HTERT RPE-1 (cell line): ENCODE measurements around the gene SPRTN.

Source experiments
- in situ Hi-C: fragments of 300-500 bp; cut with MboI; formaldehyde crosslinking; loops from 4 replicates; pipeline ENCODE4 v1.14.3; 2020; ENCODE audit warnings: low sequenced_read_pairs

SPRTN gene

DNA sequence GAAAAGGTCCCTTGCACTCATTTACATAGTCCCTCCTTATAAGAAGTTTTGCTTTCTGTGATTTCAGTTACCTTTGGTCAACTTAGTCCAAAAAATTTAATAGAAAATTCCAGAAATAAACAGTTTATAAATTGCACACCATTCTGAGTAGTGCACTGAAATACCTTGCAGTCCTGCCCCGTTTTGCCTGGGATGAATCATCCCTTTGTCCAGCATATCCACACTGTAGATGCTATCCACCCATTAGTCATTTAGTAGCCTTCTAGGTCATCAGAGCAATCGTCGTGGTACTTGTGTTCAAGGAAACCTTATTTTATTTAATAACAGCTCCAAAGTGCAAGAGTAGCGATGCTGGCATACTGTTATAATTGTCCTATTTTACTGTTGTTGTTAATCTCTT is 38.0 kb downstream of the SPRTN start:
- in situ Hi-C loops, result no loop called here

DNA sequence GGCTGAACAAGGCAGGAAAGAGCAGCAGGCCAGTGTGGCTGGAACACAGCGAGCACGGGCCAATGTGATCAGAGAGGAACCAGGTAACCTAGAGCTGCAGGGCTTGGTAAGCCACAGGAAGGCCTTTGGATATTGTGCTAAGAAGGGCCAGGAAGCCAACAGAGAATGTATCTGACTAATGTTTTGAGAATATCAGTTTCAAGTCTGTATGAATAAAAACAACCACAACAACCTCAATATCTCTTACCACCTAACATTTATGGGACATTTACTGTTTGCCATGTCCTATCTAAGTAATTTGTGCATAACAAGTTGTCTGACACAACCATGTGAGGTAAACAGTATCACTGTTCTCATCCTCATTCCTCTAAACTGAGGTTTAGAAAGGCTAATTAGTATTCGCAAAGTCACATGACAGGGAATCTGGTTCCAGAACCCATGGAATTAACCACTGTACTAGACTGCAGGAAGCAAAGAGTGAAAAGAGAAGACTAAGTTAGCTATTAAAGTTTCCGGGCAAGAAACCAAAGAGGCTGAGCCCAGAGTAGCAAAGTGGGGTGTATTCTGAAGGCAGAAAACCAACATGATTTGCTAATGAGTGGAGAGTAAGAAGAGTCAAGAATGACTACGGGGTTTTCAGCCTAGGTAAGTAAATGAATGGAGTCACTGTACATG is 38.9 kb downstream of the SPRTN start:
- in situ Hi-C loops, result no loop called here

- in situ Hi-C loops, result no loop called here
Measured at GRCh38 chr1:231381729-231382128, 43.6 kb downstream of the SPRTN start.

- in situ Hi-C loops, result no loop called here
Measured at GRCh38 chr1:231382426-231382825, 44.3 kb downstream of the SPRTN start.

DNA sequence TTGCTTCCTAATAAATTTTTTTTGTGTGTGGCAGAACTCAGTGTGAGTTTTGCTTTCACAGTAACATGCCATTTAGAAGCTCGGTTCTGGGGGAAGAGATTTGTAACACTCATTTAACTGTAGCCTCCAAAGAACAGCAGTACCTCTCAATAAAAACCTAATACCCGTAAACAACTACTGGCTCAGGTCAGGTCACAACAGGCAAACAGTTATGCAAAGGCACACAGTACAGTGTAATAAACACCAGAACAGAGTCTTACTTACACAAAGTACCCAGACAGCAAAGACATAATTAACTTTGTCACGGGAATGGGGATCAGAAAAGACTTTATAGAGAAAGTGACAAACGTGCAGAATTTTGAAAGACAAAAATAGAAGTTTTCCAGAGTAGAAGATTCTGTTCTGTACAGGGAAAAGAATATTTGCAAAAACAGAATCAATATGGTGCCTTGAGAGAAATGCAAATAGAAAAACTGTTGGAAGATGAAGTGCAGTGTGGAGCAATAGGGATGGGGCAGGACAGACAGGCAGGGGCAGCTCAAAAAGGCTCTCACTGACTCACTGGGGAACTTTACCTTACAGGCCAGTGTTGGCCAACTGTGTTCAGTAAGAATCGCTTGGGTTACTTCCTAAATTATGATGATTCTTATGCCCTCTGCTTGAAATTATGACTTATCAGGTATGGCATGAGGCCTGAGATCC is 45.2 kb downstream of the SPRTN start:
- in situ Hi-C loops, result no loop called here

- in situ Hi-C loops, result no loop called here
Measured at GRCh38 chr1:231384696-231385415, 46.8 kb downstream of the SPRTN start.

DNA sequence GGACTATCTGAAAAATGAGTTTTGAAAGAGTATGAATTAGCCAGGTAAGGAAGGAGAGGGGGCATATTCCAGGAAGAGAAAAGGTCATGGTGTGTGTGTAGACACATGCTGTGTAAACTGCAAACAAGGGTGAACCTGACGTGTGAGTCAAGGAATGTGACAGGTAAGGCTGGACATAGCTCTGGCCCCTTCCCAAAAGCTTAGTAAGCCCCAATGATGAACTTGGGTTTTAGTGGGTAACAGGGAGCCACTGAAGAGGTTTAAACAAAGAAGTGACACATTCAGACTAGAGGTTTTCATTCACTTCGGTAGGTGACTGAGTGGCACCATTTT is 47.3 kb downstream of the SPRTN start:
- in situ Hi-C loops, result no loop called here

- in situ Hi-C loops, result no loop called here
Measured at GRCh38 chr1:231386466-231386865, 48.4 kb downstream of the SPRTN start.

- in situ Hi-C loops, result no loop called here
Measured at GRCh38 chr1:231387770-231388669, 49.9 kb downstream of the SPRTN start.

GRCh38 chr1:231390071-231390470 is 52.0 kb downstream of the SPRTN start:
- in situ Hi-C loops, result no loop called here

- in situ Hi-C loops, result no loop called here
Measured at GRCh38 chr1:231392389-231393131, 54.5 kb downstream of the SPRTN start.

- in situ Hi-C loops, result no loop called here
Measured at GRCh38 chr1:231393668-231394067, 55.6 kb downstream of the SPRTN start.

DNA sequence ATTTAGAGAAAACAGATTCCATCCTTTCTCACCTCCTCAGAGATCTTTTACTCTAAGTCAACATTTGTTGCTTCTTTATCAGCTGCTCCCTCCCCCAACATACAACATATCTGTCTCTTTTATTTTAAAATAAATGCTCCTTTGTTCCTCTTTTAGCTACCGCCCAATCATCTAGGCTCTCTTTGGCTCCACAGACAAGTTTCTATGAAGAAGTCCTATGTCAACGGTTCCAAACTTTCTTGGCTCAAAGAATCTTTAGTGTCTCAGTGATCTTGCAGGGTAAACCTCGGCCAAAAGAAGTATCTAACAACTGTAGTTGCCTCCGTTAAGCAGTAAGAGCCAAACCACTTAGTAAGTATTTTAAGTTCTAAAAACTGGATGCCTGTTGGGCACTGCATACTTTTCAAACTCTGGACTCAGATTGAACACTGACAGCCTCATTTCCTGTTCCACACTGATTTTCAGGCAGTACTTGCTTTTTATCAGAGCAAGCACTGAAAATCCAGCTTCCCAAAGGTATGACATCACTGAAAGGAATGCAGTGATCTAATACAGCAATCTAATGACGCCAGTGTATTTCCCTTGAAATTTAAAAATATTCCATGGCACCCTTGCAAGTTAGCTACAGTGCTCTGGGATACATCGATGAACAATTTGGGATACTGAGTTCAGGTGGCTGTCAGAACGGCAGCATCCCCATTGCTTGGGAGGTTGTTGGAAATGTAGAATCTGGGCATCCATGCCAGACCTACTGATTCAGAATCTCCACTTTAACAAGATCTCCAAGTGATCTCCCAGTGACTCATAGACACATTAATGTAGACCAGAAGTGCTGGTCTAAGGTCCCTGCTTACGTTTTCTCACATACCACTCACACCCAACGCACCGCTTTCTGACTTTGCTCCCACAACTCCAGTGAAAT is 57.2 kb downstream of the SPRTN start:
- in situ Hi-C loops, result no loop called here

GRCh38 chr1:231395998-231396390 is 57.9 kb downstream of the SPRTN start:
- in situ Hi-C loops, result no loop called here

DNA sequence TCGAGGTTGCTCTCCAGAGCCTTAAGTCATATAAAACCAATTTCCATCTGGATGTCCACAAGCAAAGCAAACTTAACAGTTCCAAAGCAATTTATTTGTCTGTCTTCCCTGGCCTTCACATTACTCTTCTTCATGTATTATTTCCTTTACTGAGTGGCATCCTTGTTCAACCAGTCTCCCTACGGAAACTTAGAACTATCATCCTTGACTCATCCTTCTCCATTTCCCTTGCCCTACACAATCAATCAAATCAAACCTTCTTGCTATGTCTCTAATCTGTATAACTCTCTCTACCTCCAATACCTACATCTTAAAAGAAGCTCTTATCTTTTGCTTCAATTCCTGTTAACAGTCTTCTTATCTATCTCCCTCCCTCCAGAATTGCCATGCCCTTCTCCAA is 58.5 kb downstream of the SPRTN start:
- in situ Hi-C loops, result no loop called here

- in situ Hi-C loops, result no loop called here
Measured at GRCh38 chr1:231397886-231398671, 60.0 kb downstream of the SPRTN start.

DNA sequence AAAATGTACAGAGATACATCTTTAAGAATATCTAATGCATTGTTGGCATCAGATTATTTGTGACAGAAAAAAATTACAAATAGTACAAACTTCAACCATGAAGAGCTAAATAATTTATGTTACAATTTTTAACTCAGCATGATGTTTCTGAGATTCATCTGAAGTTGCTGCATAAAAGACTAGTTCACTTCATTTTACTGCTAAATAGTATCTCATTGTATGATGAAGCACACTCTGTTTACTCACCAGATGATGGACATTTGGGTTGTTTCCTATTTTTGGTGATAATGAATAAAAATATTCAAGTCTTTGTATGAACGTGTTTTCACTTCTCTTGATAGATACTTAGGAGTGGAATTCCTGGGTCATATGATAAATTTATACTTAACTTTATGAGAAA is 63.4 kb downstream of the SPRTN start:
- in situ Hi-C loops, result no loop called here

GRCh38 chr1:231404318-231404717 is 66.2 kb downstream of the SPRTN start:
- in situ Hi-C loops, result no loop called here
